ENCODE measurements around the gene EXOC1L. TPM values are rescaled to one million over a fixed set of nuclear protein-coding genes. Genes with fewer than 3 reads are reported as not detected.

Gene EXOC1L, protein sequence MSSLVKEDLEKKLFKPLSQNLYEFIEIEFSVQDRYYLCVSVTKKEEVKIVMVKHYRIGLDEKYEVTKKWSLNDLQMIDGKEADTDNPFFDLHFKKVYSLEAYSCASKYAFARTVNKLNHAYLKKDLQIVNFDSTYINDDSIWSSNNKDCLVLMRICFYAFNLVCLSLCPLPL
- not detected in 2 replicates for total RNA-seq

DNA sequence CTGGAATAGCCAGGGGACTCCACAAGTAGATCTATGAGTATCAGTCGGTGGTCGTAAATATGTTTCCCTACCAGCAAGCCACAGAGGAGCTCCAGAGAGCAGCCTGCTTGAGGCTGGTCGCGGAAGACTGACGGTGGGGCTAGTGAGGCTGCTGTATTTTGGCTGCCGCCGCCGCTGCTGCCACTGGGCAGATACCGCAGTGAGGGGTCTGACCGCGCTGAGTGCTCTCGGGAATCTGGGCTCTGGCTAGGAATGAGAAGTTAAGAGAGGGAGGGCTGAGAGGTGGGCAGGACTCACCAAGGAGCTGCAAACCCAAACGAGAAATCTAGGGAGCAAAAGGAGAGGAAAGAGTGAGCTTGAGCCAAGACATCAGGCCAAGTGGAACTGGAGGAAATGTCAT, at the start of gene EXOC1L:
Gene EXOC1L, plus strand, starts transcription at position 157 of the 400 bp plus-strand sequence. Its CDS starts 237 bp downstream, at position 394.

DNA sequence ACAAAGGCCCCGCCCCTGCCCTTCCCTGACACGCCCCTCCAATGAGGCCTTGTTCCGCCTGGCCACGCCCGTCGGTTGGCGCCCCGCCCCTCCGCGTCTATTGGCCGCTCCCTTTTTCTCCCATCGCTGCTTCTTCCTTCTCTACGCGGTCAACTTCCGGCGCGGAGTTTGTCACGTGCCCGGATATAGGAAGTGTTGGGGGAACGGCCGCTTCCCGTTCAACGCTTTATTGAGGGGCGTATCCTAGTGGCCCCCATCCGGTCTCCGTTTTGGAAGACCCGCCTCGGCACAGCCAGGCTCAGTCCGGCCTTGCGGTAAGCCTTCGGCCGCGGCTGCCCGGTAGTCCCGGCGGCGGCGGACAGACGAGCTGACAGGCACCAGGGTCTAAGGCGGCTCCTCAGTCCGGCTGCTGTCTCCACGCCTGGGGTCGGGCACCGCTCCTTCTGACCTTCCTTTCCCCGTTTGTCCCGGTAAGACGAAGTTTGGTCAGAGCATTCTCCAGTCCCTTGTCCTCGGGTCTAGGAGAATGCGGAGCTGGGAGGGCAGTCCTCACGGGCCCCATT, 34.0 kb downstream of the EXOC1L start, which contains the start of gene EXOC1:
Gene EXOC1, plus strand, starts transcription at position 165 of the 563 bp plus-strand sequence. CDS start 4,676 bp downstream, outside the sequence.

Other genes starting within 250 kb of the EXOC1L start
- not detected in 2 replicates for gene PDCL2, start 227.5 kb upstream of the EXOC1L start, total RNA-seq
- gene NMU, start 183.5 kb upstream of the EXOC1L start, total RNA-seq: 2.5 and 3.5 TPM in 2 replicates
- 26.3 and 27.4 TPM in 2 replicates for gene EXOC1, start 33.9 kb downstream of the EXOC1L start, total RNA-seq
- gene CEP135, start 129.2 kb downstream of the EXOC1L start, total RNA-seq: 4.2 and 4.6 TPM in 2 replicates

Measured in bronchus fibroblast of lung (primary cell).